ENCODE measurements around the gene B4GALNT2.
"Not testable (repeated sequence)": the region's sequence is repeated elsewhere in the genome, so short reads cannot be mapped to it uniquely, and the experiment has no call there.

B4GALNT2 gene

DNA sequence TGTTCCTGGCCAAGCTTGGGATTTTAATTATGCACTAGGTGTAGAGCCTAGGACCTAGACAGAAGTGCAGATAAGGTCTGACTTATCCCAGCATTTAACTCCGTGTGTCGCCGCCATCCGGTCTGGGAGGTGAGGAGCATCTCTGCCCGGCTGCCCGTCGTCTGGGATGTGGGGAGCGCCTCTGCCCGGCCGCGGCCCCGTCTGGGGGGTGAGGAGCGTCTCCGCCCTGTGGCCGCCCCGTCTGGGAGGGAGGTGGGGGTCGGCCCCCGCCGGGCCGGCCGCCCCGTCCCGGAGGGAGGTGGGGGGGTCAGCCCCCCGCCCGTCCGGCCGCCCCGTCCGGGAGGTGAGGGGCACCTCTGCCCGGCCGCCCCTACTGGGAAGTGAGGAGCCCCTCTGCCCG is 7.1 kb upstream of the B4GALNT2 start:
- TF ChIP-seq EZH2 (optimal IDR thresholded peaks at IDR 0.05; ENCODE audit: low read depth, low read length) = no peak
- TF ChIP-seq, protein P1, sequence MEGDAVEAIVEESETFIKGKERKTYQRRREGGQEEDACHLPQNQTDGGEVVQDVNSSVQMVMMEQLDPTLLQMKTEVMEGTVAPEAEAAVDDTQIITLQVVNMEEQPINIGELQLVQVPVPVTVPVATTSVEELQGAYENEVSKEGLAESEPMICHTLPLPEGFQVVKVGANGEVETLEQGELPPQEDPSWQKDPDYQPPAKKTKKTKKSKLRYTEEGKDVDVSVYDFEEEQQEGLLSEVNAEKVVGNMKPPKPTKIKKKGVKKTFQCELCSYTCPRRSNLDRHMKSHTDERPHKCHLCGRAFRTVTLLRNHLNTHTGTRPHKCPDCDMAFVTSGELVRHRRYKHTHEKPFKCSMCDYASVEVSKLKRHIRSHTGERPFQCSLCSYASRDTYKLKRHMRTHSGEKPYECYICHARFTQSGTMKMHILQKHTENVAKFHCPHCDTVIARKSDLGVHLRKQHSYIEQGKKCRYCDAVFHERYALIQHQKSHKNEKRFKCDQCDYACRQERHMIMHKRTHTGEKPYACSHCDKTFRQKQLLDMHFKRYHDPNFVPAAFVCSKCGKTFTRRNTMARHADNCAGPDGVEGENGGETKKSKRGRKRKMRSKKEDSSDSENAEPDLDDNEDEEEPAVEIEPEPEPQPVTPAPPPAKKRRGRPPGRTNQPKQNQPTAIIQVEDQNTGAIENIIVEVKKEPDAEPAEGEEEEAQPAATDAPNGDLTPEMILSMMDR (IDR thresholded peaks at IDR 0.05; ENCODE audit: low read length) = no peak
- no peak for TF ChIP-seq EZH2phosphoT487 (IDR thresholded peaks at IDR 0.05; ENCODE audit: low read length)
- Histone ChIP-seq H3K27me3 (replicated peaks; ENCODE audit: insufficient read depth, low read length) (no peaks in the 10 kb centered on the region), H3K4me1 (ENCODE audit: low read length) (no peaks in the 10 kb centered on the region), H3K4me3 (ENCODE audit: low read length) (no peak overlapping the region), H3K79me2 (ENCODE audit: low read length) (no peaks in the 10 kb centered on the region), H2AFZ (ENCODE audit: low read length) (no peak overlapping the region), H3K27ac (ENCODE audit: low read length) (no peak overlapping the region), H3K9ac (ENCODE audit: low read length) (no peak overlapping the region), H3K36me3 (replicated peaks; ENCODE audit: insufficient read depth, low read length) (no peaks in the 10 kb centered on the region), H3K4me2 (ENCODE audit: low read depth, low read length) (no peak overlapping the region), H4K20me1 (ENCODE audit: insufficient read depth, low read length) (no peaks in the 10 kb centered on the region), H3F3A (ENCODE audit: insufficient read depth, low read length) (no peaks in the 10 kb centered on the region), H3K9me3 (replicated peaks; ENCODE audit: insufficient read depth, low read length) (no peaks in the 10 kb centered on the region), H3K9me2 (replicated peaks; ENCODE audit: insufficient read depth, low read length) (no peaks in the 10 kb centered on the region)
- no peak for DNase-seq

DNA sequence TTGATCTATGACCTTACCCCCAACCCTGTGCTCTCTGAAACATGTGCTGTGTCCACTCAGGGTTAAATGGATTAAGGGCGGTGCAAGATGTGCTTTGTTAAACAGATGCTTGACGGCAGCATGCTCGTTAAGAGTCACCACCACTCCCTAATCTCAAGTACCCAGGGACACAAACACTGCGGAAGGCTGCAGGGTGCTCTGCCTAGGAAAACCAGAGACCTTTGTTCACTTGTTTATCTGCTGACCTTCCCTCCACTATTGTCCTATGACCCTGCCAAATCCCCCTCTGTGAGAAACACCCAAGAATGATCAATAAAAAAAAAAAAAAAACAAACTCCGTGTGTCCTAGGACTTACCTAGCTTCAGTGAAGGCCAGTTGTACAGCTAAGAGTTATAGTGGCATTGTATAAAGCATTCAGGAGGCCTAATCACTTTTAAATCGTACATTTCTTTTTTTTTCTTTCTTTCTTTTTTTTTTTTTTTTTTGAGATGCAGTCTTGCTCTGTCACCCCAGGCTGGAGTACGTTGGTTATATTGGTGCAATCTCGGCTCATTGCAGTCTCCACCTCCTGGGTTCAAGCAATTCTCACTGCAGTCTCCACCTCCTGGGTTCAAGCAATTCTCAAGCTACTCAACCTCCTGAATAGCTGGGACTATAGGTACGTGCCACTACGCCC is 6.2 kb upstream of the B4GALNT2 start:
- H4K20me1 ChIP-seq (ENCODE audit: insufficient read depth, low read length); H3K4me3 ChIP-seq (ENCODE audit: low read length); H3K4me2 ChIP-seq (ENCODE audit: low read depth, low read length); H3K9ac ChIP-seq (ENCODE audit: low read length); H3K27me3 ChIP-seq (replicated peaks; ENCODE audit: insufficient read depth, low read length); H3K79me2 ChIP-seq (ENCODE audit: low read length); H3K4me1 ChIP-seq (ENCODE audit: low read length); H2AFZ ChIP-seq (ENCODE audit: low read length); H3K9me2 ChIP-seq (replicated peaks; ENCODE audit: insufficient read depth, low read length); DNase-seq; H3K27ac ChIP-seq (ENCODE audit: low read length); H3K9me3 ChIP-seq (replicated peaks; ENCODE audit: insufficient read depth, low read length); H3K36me3 ChIP-seq (replicated peaks; ENCODE audit: insufficient read depth, low read length); H3F3A ChIP-seq (ENCODE audit: insufficient read depth, low read length): not testable (repeated sequence)

DNA sequence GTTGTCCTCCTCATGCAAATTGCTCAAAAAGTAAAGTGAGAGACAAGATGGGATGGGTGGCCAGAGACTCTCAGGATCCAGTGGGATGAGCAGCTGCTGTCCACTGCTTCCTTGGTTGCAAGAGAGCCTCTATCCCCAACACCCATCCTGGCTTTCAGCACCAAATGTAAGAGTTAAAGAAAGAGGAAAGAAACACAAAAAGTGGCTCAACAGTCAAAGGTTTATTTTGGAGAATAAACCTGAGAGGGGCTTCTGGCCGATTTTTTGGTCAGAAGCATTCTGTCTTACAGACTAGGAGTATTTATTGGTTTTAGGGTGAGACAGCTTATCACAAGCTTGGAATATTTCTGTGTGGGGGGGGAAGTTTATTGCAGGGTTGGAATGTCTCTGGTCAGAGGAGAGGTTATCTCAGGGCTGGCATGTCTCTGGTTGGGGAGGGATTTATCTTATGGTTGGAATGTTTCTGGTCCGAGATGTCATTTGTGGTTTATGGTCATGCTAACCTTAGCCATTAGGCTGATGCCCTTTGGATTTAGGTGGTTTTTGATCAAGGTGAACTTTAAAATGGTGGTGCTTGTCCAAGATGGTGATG is 3.1 kb upstream of the B4GALNT2 start:
- not testable (repeated sequence) for H3K9ac ChIP-seq (ENCODE audit: low read length); H4K20me1 ChIP-seq (ENCODE audit: insufficient read depth, low read length); H3F3A ChIP-seq (ENCODE audit: insufficient read depth, low read length); H3K9me3 ChIP-seq (replicated peaks; ENCODE audit: insufficient read depth, low read length); H2AFZ ChIP-seq (ENCODE audit: low read length); H3K27ac ChIP-seq (ENCODE audit: low read length); H3K4me1 ChIP-seq (ENCODE audit: low read length); H3K36me3 ChIP-seq (replicated peaks; ENCODE audit: insufficient read depth, low read length); H3K4me2 ChIP-seq (ENCODE audit: low read depth, low read length); DNase-seq; H3K4me3 ChIP-seq (ENCODE audit: low read length); H3K9me2 ChIP-seq (replicated peaks; ENCODE audit: insufficient read depth, low read length); H3K79me2 ChIP-seq (ENCODE audit: low read length)
- H3K27me3 ChIP-seq (replicated peaks; ENCODE audit: insufficient read depth, low read length) = peaks cover 28% of the 10 kb centered on the region

DNA sequence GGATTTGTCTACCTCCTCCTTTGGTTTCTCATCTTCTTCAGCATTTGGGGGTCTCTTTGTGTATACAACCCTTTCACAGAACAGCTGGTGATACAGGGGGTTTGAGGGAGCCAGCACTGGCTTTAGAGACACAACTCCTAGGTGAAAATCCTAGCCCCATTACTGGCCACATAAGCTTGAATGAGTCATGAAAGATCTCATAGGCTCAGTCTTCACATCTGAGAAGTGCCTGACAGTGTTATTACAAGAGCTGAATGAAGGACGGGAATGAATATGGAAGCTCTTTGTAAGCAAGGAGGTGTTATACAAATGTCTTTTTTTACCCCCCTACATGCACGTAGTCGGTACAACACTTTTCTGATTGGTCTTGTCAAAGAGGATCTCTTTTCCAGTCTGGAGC is 1.7 kb upstream of the B4GALNT2 start:
- Histone ChIP-seq H3K27ac (ENCODE audit: low read length) (no peak overlapping the region), H3K9me2 (replicated peaks; ENCODE audit: insufficient read depth, low read length) (no peaks in the 10 kb centered on the region)

More for the DNA sequence above, 1.7 kb upstream of the B4GALNT2 start:
- H2AFZ ChIP-seq (ENCODE audit: low read length) = no peak overlapping the region
- no peak overlapping the region for H3K4me2 ChIP-seq (ENCODE audit: low read depth, low read length)
- H3K27me3 ChIP-seq (replicated peaks; ENCODE audit: insufficient read depth, low read length) = peaks cover 37% of the 10 kb centered on the region
- H3F3A ChIP-seq (ENCODE audit: insufficient read depth, low read length) = no peaks in the 10 kb centered on the region
- no peaks in the 10 kb centered on the region for H3K79me2 ChIP-seq (ENCODE audit: low read length)
- no peak overlapping the region for H3K9ac ChIP-seq (ENCODE audit: low read length)
- H4K20me1 ChIP-seq (ENCODE audit: insufficient read depth, low read length) = no peaks in the 10 kb centered on the region
- DNase-seq = no peak
- no peaks in the 10 kb centered on the region for H3K9me3 ChIP-seq (replicated peaks; ENCODE audit: insufficient read depth, low read length)
- no peaks in the 10 kb centered on the region for H3K4me1 ChIP-seq (ENCODE audit: low read length)
- H3K36me3 ChIP-seq (replicated peaks; ENCODE audit: insufficient read depth, low read length) = no peaks in the 10 kb centered on the region
- TF ChIP-seq, protein P1 (IDR thresholded peaks at IDR 0.05; ENCODE audit: low read length) = no peak
- TF ChIP-seq EZH2phosphoT487 (IDR thresholded peaks at IDR 0.05; ENCODE audit: low read length) (no peak), EZH2 (optimal IDR thresholded peaks at IDR 0.05; ENCODE audit: low read depth, low read length) (no peak)
- no peak overlapping the region for H3K4me3 ChIP-seq (ENCODE audit: low read length)

Data from MM.1S (cell line).